K562 (cell line): ENCODE results near the gene ZNF30. TPM values are rescaled to one million over a fixed set of nuclear protein-coding genes. Genes with fewer than 3 reads are reported as not detected.
A peak's percentile ranks its signal among the peaks of the same experiment; 100 is the strongest.

Experiments used
- C11orf30 ChIP-seq: fragments of 450-650 bp; IDR thresholded peaks from 2 replicates; pipeline ENCODE4 v1.6.1; 2016; ENCODE audit warnings: low read depth, mild to moderate bottlenecking
- CBX3 ChIP-seq, 2 experiments: IDR thresholded peaks; 1 replicate in 1 of 2; 2 replicates in 1 of 2; pipeline ENCODE4 v1.6.1; 2012; ENCODE audit warnings: inconsistent platforms in 2 of 2, low read length in 2 of 2, borderline replicate concordance in 1 of 2, control low read depth in 1 of 2
- GATA2 ChIP-seq: sonication (generic); formaldehyde crosslinking; IDR thresholded peaks from 2 replicates; pipeline ENCODE4 v1.4.0; 2020; ENCODE audit warnings: mild to moderate bottlenecking, missing genetic modification reagents
- HNRNPH1 ChIP-seq: fragments of 200-400 bp; formaldehyde crosslinking; optimal IDR thresholded peaks from 2 replicates; pipeline ENCODE3; 2017; ENCODE audit warnings: low read depth, mild to moderate bottlenecking, low read length, moderate library complexity
- LEF1 ChIP-seq: fragments of 450-650 bp; IDR thresholded peaks from 2 replicates; pipeline ENCODE4 v1.6.1; 2016; ENCODE audit warnings: mild to moderate bottlenecking
- MTA3 ChIP-seq: fragments of 450-650 bp; formaldehyde crosslinking; IDR thresholded peaks from 2 replicates; pipeline ENCODE4 v1.6.1; 2017; ENCODE audit warnings: mild to moderate bottlenecking, borderline replicate concordance
- POU5F1 ChIP-seq: fragments of 150-350 bp; IDR thresholded peaks from 2 replicates; pipeline ENCODE4 v1.6.1; 2014; ENCODE audit warnings: borderline replicate concordance, low read length, low read depth, mild to moderate bottlenecking; ENCODE audit not compliant: partially characterized antibody
- RAD51 ChIP-seq: fragments of 450-650 bp; IDR thresholded peaks from 2 replicates; pipeline ENCODE4 v1.7.1; 2016; ENCODE audit warnings: low read depth, mild to moderate bottlenecking, borderline replicate concordance
- RERE ChIP-seq: sonication (generic); formaldehyde crosslinking; IDR thresholded peaks from 2 replicates; pipeline ENCODE4 v1.8.0; 2023; ENCODE audit warnings: missing genetic modification reagents, mild to moderate bottlenecking, borderline replicate concordance
- SMAD3 ChIP-seq: fragments of 450-650 bp; formaldehyde crosslinking; conservative IDR thresholded peaks from 2 replicates; pipeline ENCODE4 v1.4.0; 2020; ENCODE audit warnings: mild to moderate bottlenecking
- TEAD2 ChIP-seq: fragments of 450-650 bp; IDR thresholded peaks from 2 replicates; pipeline ENCODE4 v1.6.1; 2016; ENCODE audit warnings: missing genetic modification characterization, control low read depth, missing compliant biosample characterization
- ZKSCAN1 ChIP-seq: fragments of 150-350 bp; IDR thresholded peaks from 2 replicates; pipeline ENCODE4 v1.6.1; 2016; ENCODE audit warnings: low read depth, low read length
- polyA plus RNA-seq, 8 experiments: library from polyadenylated mRNA; depleted of rRNA in 4 of 8; stranded (reverse) in 5 of 8; unstranded in 3 of 8; fragments of >200 nt; fragmentation: Nextera tagmentation in 2 of 8; fragmentation: Illumina TruSeq in 1 of 8; extraction: Ambion mirVana in 2 of 8; extraction: Trizol in 1 of 8; gene quantifications; 2 replicates each; pipeline versions ENCODE4 v1.2.1 to v1.2.3, GENCODE V29; 2011 to 2014; ENCODE audit warnings: inconsistent platforms in 1 of 8, missing spikeins in 1 of 8
- total RNA-seq, 7 experiments: library from RNA; depleted of rRNA in 6 of 7; stranded (reverse); fragments of >200 nt in 6 of 7; fragmentation: Illumina TruSeq in 2 of 7; extraction: Trizol in 2 of 7; gene quantifications; 2 replicates each; pipeline versions ENCODE4 v1.2.1 to v1.2.3, GENCODE V29; 2011 to 2021; ENCODE audit warnings: low replicate concordance in 1 of 7

The ZNF30 gene
- total and polyA plus RNA-seq, 9 of the 15 experiments (the other 6 are each of a cell fraction or from before 2014, with no cell fraction given) = 7.3 to 13.4 (median 10.6) TPM

GRCh38 chr19:34984287-34984686 is 57.6 kb downstream of the ZNF30 start (continued):
- TF ChIP-seq POU5F1 (no peak), HNRNPH1 (no peak), ZKSCAN1 (no peak), RERE (CRISPR knock-in tag) (no peak), GATA2 (CRISPR knock-in tag) (no peak), TEAD2 (no peak), LEF1 (peak; percentile 50; the same call in 1 of the 2 replicates), SMAD3 (no peak), CBX3 (IDR thresholded peaks at IDR 0.05; ENCODE audit: borderline replicate concordance in 1 of 2, low read length in 2 of 2) (peak in 1 of 2 experiments; percentile 95; a peak in 2 of 3 replicates), C11orf30 (no peak), MTA3 (no peak), RAD51 (no peak)
